CD4-positive, alpha-beta T cell (primary cell): ENCODE measurements around the gene CFAP61. TPM values are rescaled to one million over a fixed set of nuclear protein-coding genes. Genes with fewer than 3 reads are reported as not detected.

Experiments used
- ATAC-seq: fragments of 200-7000 bp; cut with Tn5 transposase; one replicate; pipeline ENCODE4 v1.10.0; 2022; ENCODE audit warnings: mild to moderate bottlenecking; ENCODE audit not compliant: poor library complexity
- CTCF ChIA-PET: fragments of 350-600 bp; sonication (Branson Sonifier 250); formaldehyde crosslinking; loops from one replicate; lab custom pipeline; 2021; ENCODE audit warnings: antibody characterized with exemption, inconsistent platforms; lab: Charles Lee
- POLR2A ChIA-PET: fragments of 350-600 bp; sonication (Branson Sonifier 250); formaldehyde crosslinking; loops from one replicate; lab custom pipeline; 2021; ENCODE audit warnings: antibody characterized with exemption, inconsistent platforms; lab: Charles Lee
- DNase-seq, 14 experiments: peaks; one replicate each; pipeline ENCODE4 v3.0.0-alpha.2; 2013 to 2020; ENCODE audit warnings: mixed read lengths in 2 of 14
- H3K27ac ChIP-seq, 2 donors: one replicate each; pipeline versions ENCODE4 v1.5.1 to v1.7.0; 2013; ENCODE audit warnings: low read length in 2 of 2, low read depth in 1 of 2, mild to moderate bottlenecking in 1 of 2
- H3K27me3 ChIP-seq, 2 experiments: 1 replicate in 1 of 2; 2 replicates in 1 of 2; pipeline versions ENCODE4 v1.6.1 to v1.7.0; 2013; ENCODE audit warnings: low read length in 2 of 2, control low read depth in 1 of 2, mild to moderate bottlenecking in 1 of 2, moderate library complexity in 1 of 2; ENCODE audit not compliant: insufficient read depth in 2 of 2, control insufficient read depth in 1 of 2
- H3K36me3 ChIP-seq: one replicate; pipeline ENCODE4 v1.6.1; 2013; ENCODE audit warnings: low read length, control low read depth; ENCODE audit not compliant: insufficient read depth
- H3K4me1 ChIP-seq: one replicate; pipeline ENCODE4 v1.6.1; 2013; ENCODE audit warnings: low read length, control low read depth; ENCODE audit not compliant: insufficient read depth
- H3K4me3 ChIP-seq: one replicate; pipeline ENCODE4 v1.5.1; 2013; ENCODE audit warnings: mild to moderate bottlenecking, low read length, moderate library complexity
- H3K9me3 ChIP-seq, 2 experiments: 1 replicate in 1 of 2; 2 replicates in 1 of 2; pipeline versions ENCODE4 v1.6.1 to v1.7.0; 2013; ENCODE audit warnings: low read length in 2 of 2, mild to moderate bottlenecking in 2 of 2, control low read depth in 1 of 2, moderate library complexity in 1 of 2; ENCODE audit not compliant: control insufficient read depth in 1 of 2, insufficient read depth in 1 of 2
- H3K27ac Mint-ChIP-seq: one replicate; pipeline ENCODE4 v1.8.0; 2020; ENCODE audit warnings: mixed read lengths
- H3K27me3 Mint-ChIP-seq: one replicate; pipeline ENCODE4 v1.8.0; 2021; ENCODE audit warnings: mixed read lengths
- H3K36me3 Mint-ChIP-seq: one replicate; pipeline ENCODE4 v1.8.0; 2021; ENCODE audit warnings: low read depth, mixed read lengths
- H3K4me1 Mint-ChIP-seq: one replicate; pipeline ENCODE4 v1.8.0; 2021; ENCODE audit warnings: low read depth, mixed read lengths
- H3K4me3 Mint-ChIP-seq: one replicate; pipeline ENCODE4 v1.8.0; 2020; ENCODE audit warnings: mild to moderate bottlenecking, mixed read lengths
- H3K9me3 Mint-ChIP-seq: one replicate; pipeline ENCODE4 v1.8.0; 2020; ENCODE audit warnings: mixed read lengths
- CTCF ChIP-seq: fragments of 200-600 bp; IDR thresholded peaks from one replicate; pipeline ENCODE4 v1.8.0; 2022; ENCODE audit warnings: antibody characterized with exemption, mild to moderate bottlenecking
- intact Hi-C, 2 experiments: fragments of 100-400 bp; cut with DNase I in 1 of 2; cut with micrococcal nuclease in 1 of 2; formaldehyde crosslinking; loops; one replicate each; pipeline versions ENCODE4 v1.15.1 to v1.9.0; 2023 to 2025; cut with DNase I, micrococcal nuclease
- total RNA-seq, 174 experiments: library from RNA in 2 of 174; stranded (reverse) in 2 of 174; gene quantifications; one replicate each; pipeline ENCODE4 v1.2.3 and lab custom pipeline; 2021 to 2026

CFAP61 gene
- total RNA-seq, 2 experiments from 2014 or later, result not detected

- Histone ChIP-seq H3K4me3 (no peak overlapping the region), H3K27me3 (peaks cover 35 to 67% of the 10 kb centered on the region in 2 experiments), H3K9me3 (peaks cover 0 to 9% of the 10 kb centered on the region in 2 experiments), H3K36me3 (no peaks in the 10 kb centered on the region), H3K27ac (no peak overlapping the region), H3K4me1 (peaks cover 3% of the 10 kb centered on the region)
- CTCF ChIA-PET, result no interaction called here
- Mint-ChIP-seq H3K27me3 (peaks cover 64% of the 10 kb centered on the region), H3K4me3 (no peak overlapping the region), H3K9me3 (no peaks in the 10 kb centered on the region), H3K4me1 (peaks cover 12% of the 10 kb centered on the region), H3K27ac (no peak overlapping the region), H3K36me3 (no peaks in the 10 kb centered on the region)
- TF ChIP-seq CTCF, result no peak
- ATAC-seq, result no peak
- intact Hi-C loops, result no loop called here
- no peak for DNase-seq
- POLR2A ChIA-PET, result no interaction called here
Measured at GRCh38 chr20:20366876-20367574, 314.7 kb downstream of the CFAP61 start.

- Mint-ChIP-seq H3K27me3 (peaks cover 64% of the 10 kb centered on the region), H3K9me3 (no peaks in the 10 kb centered on the region), H3K4me1 (peaks cover 7% of the 10 kb centered on the region), H3K36me3 (no peaks in the 10 kb centered on the region), H3K27ac (no peak within 1 kb of the TSS), H3K4me3 (no peak within 1 kb of the TSS)
- ATAC-seq (no peak), DNase-seq (no peak)
- Histone ChIP-seq H3K4me3 (no peak within 1 kb of the TSS), H3K9me3 (peaks cover 0 to 9% of the 10 kb centered on the region in 2 experiments), H3K4me1 (peaks cover 3% of the 10 kb centered on the region), H3K27me3 (peaks cover 38 to 74% of the 10 kb centered on the region in 2 experiments), H3K27ac (no peak within 1 kb of the TSS), H3K36me3 (no peaks in the 10 kb centered on the region)
- TF ChIP-seq CTCF, result no peak
- intact Hi-C loops, result no loop called here
- ChIA-PET CTCF (no interaction called here), POLR2A (no interaction called here)
Measured at GRCh38 chr20:20367575-20368417, 315.5 kb downstream of the CFAP61 start, which contains the start of gene INSM1. TSS of gene INSM1 (plus strand) at chr20:20368104. CDS start at chr20:20368268, 164 bp downstream.

- ChIA-PET CTCF (no interaction called here), POLR2A (no interaction called here)
- intact Hi-C loops, result no loop called here
- no peak for TF ChIP-seq CTCF
- Histone ChIP-seq H3K27ac (no peak overlapping the region), H3K27me3 (peaks cover 36 to 74% of the 10 kb centered on the region in 2 experiments), H3K36me3 (no peaks in the 10 kb centered on the region), H3K4me1 (peaks cover 3% of the 10 kb centered on the region), H3K4me3 (no peak overlapping the region), H3K9me3 (peaks cover 0 to 9% of the 10 kb centered on the region in 2 experiments)
- no peaks in the 10 kb centered on the region for H3K36me3 Mint-ChIP-seq
- H3K9me3 Mint-ChIP-seq, result no peaks in the 10 kb centered on the region
- H3K4me3 Mint-ChIP-seq, result no peak overlapping the region
- peaks cover 7% of the 10 kb centered on the region for H3K4me1 Mint-ChIP-seq
- no peak for ATAC-seq
- no peak for DNase-seq
- peaks cover 64% of the 10 kb centered on the region for H3K27me3 Mint-ChIP-seq
- H3K27ac Mint-ChIP-seq, result no peak overlapping the region
Measured at GRCh38 chr20:20368418-20369249, 316.3 kb downstream of the CFAP61 start.
